GM23248 (cell line): ENCODE results near the gene PPP6R3.

ENCODE experiments used
- EZH2 ChIP-seq: fragments of 200-600 bp; sonication (generic); IDR thresholded peaks from 2 replicates; pipeline ENCODE4 v1.6.1; 2018; ENCODE audit warnings: antibody characterized with exemption, mild to moderate bottlenecking; ENCODE audit not compliant: insufficient read depth, poor library complexity, severe bottlenecking
- EZH2phosphoT487 ChIP-seq: fragments of 200-600 bp; sonication (generic); IDR thresholded peaks from 2 replicates; pipeline ENCODE4 v1.6.1; 2018; ENCODE audit warnings: antibody characterized with exemption, moderate library complexity, mild to moderate bottlenecking, low read depth; ENCODE audit not compliant: insufficient read depth

DNA sequence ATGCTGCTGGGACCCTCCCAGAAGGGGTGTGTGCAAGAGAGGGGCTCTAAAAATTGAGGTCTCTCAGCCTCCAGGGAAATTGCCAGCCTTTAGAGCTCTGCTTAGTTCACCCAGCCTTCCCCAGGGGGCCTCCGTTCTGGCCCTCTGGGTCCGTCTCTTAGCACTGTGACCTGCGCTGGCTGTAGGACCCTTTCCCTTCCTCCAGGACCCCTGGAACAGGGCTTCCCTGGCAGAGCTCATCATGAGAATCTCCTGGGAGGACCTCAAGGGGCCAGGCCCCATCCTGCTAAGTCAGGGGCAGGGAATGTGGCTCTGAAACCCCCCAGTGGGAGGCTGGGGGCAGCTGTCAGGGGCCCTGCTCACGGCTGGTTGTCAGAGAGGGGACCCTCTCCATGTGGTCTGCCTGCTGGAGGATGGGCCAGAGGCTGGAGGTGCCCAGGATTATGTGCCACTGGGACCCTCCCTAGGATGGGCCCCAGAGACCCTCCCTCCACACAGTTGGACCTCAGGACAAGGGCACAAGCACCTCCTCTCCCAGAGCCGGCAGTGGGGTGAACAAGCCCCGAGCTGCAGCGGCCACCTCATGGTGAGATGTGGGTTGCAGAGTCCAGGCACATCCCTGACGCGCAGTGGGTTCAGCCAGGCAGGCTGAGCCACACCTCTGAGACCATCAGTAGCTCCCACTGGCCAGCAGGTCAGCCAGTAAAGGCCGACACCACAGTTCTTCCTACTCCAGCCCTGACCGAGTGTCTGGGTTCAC, 196.6 kb downstream of the PPP6R3 start:
- TF ChIP-seq EZH2 (no peak), EZH2phosphoT487 (no peak)
